PC-3 (cell line): ENCODE results near the gene RPL5. TPM values are rescaled to one million over a fixed set of nuclear protein-coding genes. Genes with fewer than 3 reads are reported as not detected.

Experiments used
- ATAC-seq: fragments of 200-7000 bp; cut with Tn5 transposase; 2 replicates; pipeline ENCODE4 v1.9.1; 2020; ENCODE audit warnings: mild to moderate bottlenecking, moderate library complexity
- BruUV-seq: library from RNA; stranded (reverse); fragments of 400-500 nt; replicated peaks from 2 replicates; lab custom pipeline; 2021; lab: Mats Ljungman, UMichigan
- CTCF ChIA-PET: fragments of 300-600 bp; sonication (Branson Sonifier 250); formaldehyde crosslinking; loops from one replicate; lab custom pipeline; 2022; ENCODE audit warnings: antibody characterized with exemption; lab: Charles Lee
- POLR2A ChIA-PET: fragments of 300-600 bp; sonication (Branson Sonifier 250); formaldehyde crosslinking; loops from one replicate; lab custom pipeline; 2022; ENCODE audit warnings: antibody characterized with exemption; ENCODE audit not compliant: unreplicated experiment; lab: Charles Lee
- DNase-seq: peaks from one replicate; pipeline ENCODE4 v3.0.0-alpha.2; 2015
- H2AFZ ChIP-seq: fragments of 300-600 bp; sonication (generic); 2 replicates; pipeline ENCODE4 v1.6.0; 2016; ENCODE audit warnings: antibody characterized with exemption, low read length
- H3F3A ChIP-seq: fragments of 300-600 bp; sonication (generic); one replicate; pipeline ENCODE4 v1.6.0; 2017; ENCODE audit warnings: antibody characterized with exemption, low read length, control low read depth, mild to moderate bottlenecking; ENCODE audit not compliant: unreplicated experiment
- H3K27ac ChIP-seq: fragments of 300-600 bp; sonication (generic); 2 replicates; pipeline ENCODE4 v1.5.1; 2016; ENCODE audit warnings: mild to moderate bottlenecking, low read length
- H3K27me3 ChIP-seq: fragments of 300-600 bp; sonication (generic); 2 replicates; pipeline ENCODE4 v1.6.1; 2016; ENCODE audit warnings: low read length, mixed read lengths
- H3K36me3 ChIP-seq: fragments of 300-600 bp; sonication (generic); 2 replicates; pipeline ENCODE4 v1.6.1; 2016; ENCODE audit warnings: low read depth, mixed run types, low read length, mixed read lengths
- H3K4me1 ChIP-seq: fragments of 300-600 bp; sonication (generic); 2 replicates; pipeline ENCODE4 v1.5.1; 2016; ENCODE audit warnings: low read length; ENCODE audit not compliant: insufficient read depth
- H3K4me2 ChIP-seq: fragments of 300-600 bp; sonication (generic); 2 replicates; pipeline ENCODE4 v1.6.0; 2016; ENCODE audit warnings: low read length
- H3K4me3 ChIP-seq: fragments of 300-600 bp; sonication (generic); 2 replicates; pipeline ENCODE4 v1.5.1; 2016; ENCODE audit warnings: mild to moderate bottlenecking, low read length, mixed read lengths
- H3K79me2 ChIP-seq: fragments of 300-600 bp; sonication (generic); 2 replicates; pipeline ENCODE4 v1.6.1; 2017; ENCODE audit warnings: low read length, mixed read lengths
- H3K9ac ChIP-seq: fragments of 300-600 bp; sonication (generic); 2 replicates; pipeline ENCODE4 v1.6.0; 2016; ENCODE audit warnings: mild to moderate bottlenecking, low read length
- H3K9me2 ChIP-seq: fragments of 300-600 bp; sonication (generic); replicated peaks from 2 replicates; pipeline ENCODE4 v1.6.1; 2016; ENCODE audit warnings: mixed run types, low read length, mixed read lengths
- H3K9me3 ChIP-seq: fragments of 300-600 bp; sonication (generic); 2 replicates; pipeline ENCODE4 v1.6.1; 2016; ENCODE audit warnings: low read length, mixed read lengths
- H4K20me1 ChIP-seq: fragments of 300-600 bp; sonication (generic); 2 replicates; pipeline ENCODE4 v1.6.1; 2016; ENCODE audit warnings: low read length, mixed read lengths
- EZH2 ChIP-seq: fragments of 300-600 bp; sonication (generic); IDR thresholded peaks from one replicate; pipeline ENCODE4 v1.6.1; 2017; ENCODE audit warnings: antibody characterized with exemption, mild to moderate bottlenecking, low read length; ENCODE audit not compliant: unreplicated experiment
- EZH2phosphoT487 ChIP-seq: fragments of 300-600 bp; sonication (generic); IDR thresholded peaks from 2 replicates; pipeline ENCODE4 v1.6.1; 2018; ENCODE audit warnings: mild to moderate bottlenecking, antibody characterized with exemption, low read length, borderline replicate concordance
- intact Hi-C: fragments of 100-400 bp; cut with micrococcal nuclease; formaldehyde crosslinking; loops from 2 replicates; pipeline ENCODE4 v1.9.0; 2023
- total RNA-seq: library from RNA; depleted of rRNA; stranded (reverse); fragments of >200 nt; gene quantifications from 2 replicates; pipeline ENCODE4 v1.2.3, GENCODE V29; 2014
- TF ChIP-seq, protein P1 (sequence below): fragments of 300-600 bp; sonication (generic); conservative IDR thresholded peaks from 2 replicates; pipeline ENCODE4 v1.5.1; 2017; ENCODE audit warnings: antibody characterized with exemption, low read depth, mild to moderate bottlenecking, low read length

Gene RPL5
- total RNA-seq, 1 experiment from 2014 or later: 1,285 TPM

DNA sequence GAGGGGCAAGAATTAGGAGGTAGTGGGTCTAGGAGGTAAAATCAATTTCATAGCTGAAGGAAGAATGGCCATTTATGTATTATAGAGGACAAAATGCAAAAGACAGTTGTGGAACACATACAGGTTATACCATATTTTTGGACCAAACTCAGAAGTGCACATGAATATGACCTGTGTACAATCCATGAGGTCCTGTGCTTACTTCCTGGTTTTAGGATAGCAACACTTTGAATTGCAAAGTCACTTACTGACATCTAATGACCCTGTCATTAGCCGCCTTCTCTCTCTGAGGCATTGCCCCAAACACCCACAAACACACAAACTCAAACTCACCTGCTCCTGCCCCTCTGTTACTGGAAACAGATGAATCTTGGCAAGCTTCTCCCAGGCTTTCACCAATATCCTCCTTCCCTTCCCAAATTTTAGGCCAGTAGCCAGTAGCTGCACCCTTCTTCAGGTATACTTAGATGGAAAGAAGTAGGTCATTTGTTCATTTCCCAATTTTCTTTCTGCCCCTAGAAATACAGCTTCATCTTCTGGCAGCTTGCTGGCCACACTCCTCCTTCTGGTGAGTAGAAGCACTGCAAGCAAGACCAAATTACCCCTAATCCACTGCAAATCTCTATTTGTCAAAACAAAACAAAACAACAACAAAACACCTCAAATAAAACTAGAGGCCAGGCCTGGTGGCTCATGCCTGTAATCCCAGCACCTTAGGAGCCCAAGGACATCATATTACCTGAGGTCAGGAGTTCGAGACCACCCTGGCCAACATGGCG is 13.7 kb upstream of the RPL5 start:
- H3F3A ChIP-seq: no peaks in the 10 kb centered on the region
- H3K9me2 ChIP-seq: no peaks in the 10 kb centered on the region
- intact Hi-C loops: loop anchor here (1.0 kb wide), 1 partner anchor 69 kb away; no protein-coding TSS in a partner anchor
- H3K4me3 ChIP-seq: no peak overlapping the region
- H3K27ac ChIP-seq: no peak overlapping the region
- no peak overlapping the region for H2AFZ ChIP-seq
- H3K27me3 ChIP-seq: no peaks in the 10 kb centered on the region
- H3K36me3 ChIP-seq: no peaks in the 10 kb centered on the region
- H3K9me3 ChIP-seq: no peaks in the 10 kb centered on the region
- no peaks in the 10 kb centered on the region for H4K20me1 ChIP-seq
- POLR2A ChIA-PET: no interaction called here
- BruUV-seq: no TSS peak
- no peak overlapping the region for H3K9ac ChIP-seq
- TF ChIP-seq, protein P1, sequence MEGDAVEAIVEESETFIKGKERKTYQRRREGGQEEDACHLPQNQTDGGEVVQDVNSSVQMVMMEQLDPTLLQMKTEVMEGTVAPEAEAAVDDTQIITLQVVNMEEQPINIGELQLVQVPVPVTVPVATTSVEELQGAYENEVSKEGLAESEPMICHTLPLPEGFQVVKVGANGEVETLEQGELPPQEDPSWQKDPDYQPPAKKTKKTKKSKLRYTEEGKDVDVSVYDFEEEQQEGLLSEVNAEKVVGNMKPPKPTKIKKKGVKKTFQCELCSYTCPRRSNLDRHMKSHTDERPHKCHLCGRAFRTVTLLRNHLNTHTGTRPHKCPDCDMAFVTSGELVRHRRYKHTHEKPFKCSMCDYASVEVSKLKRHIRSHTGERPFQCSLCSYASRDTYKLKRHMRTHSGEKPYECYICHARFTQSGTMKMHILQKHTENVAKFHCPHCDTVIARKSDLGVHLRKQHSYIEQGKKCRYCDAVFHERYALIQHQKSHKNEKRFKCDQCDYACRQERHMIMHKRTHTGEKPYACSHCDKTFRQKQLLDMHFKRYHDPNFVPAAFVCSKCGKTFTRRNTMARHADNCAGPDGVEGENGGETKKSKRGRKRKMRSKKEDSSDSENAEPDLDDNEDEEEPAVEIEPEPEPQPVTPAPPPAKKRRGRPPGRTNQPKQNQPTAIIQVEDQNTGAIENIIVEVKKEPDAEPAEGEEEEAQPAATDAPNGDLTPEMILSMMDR: peak; percentile 75
- TF ChIP-seq EZH2phosphoT487: no peak
- DNase-seq (peak; percentile 59), ATAC-seq (no peak)
- CTCF ChIA-PET: interaction anchor here (1.2 to 1.4 kb wide), 2 partner anchors 69 to 508 kb away, joined by 3 to 21 read pairs; no protein-coding TSS in a partner anchor
- H3K4me2 ChIP-seq: no peak overlapping the region
- peaks cover 18% of the 10 kb centered on the region for H3K4me1 ChIP-seq
- H3K79me2 ChIP-seq: no peaks in the 10 kb centered on the region

DNA sequence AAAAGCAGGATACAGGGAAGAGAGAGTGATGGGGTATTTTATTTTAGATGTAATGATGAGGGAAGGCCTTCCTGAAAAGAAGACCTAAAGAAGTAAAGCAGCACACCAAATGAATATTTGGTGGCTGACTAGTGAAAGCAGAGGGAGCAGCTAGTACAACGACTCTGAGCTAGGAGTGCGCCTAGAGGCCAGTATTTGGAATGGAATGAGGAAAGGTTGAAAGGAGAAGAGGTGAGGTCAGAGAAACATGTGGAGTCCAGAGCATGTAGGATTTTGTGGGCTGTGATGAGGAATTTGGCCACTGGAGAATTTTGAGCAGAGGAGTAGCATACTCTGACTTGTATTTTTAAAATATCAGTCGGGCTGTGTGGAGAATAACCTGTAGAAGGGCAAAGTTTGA is 11.8 kb upstream of the RPL5 start:
- no peaks in the 10 kb centered on the region for H3K9me3 ChIP-seq
- no peaks in the 10 kb centered on the region for H3K36me3 ChIP-seq
- H3K4me3 ChIP-seq: no peak overlapping the region
- POLR2A ChIA-PET: no interaction called here
- TF ChIP-seq EZH2phosphoT487: no peak
- no peak for TF ChIP-seq EZH2
- ATAC-seq (peak; percentile 38; the same call in 1 of the 2 replicates), DNase-seq (no peak)
- no peak overlapping the region for H3K4me2 ChIP-seq
- CTCF ChIA-PET: no interaction called here
- H3K27me3 ChIP-seq: no peaks in the 10 kb centered on the region
- H3K27ac ChIP-seq: no peak overlapping the region
- intact Hi-C loops: no loop called here
- H3K4me1 ChIP-seq: peaks cover 18% of the 10 kb centered on the region
- H3K9ac ChIP-seq: no peak overlapping the region
- no peaks in the 10 kb centered on the region for H3K79me2 ChIP-seq
- no peak overlapping the region for H2AFZ ChIP-seq
- H3K9me2 ChIP-seq: no peaks in the 10 kb centered on the region
- no TSS peak for BruUV-seq
- H4K20me1 ChIP-seq: no peaks in the 10 kb centered on the region
- H3F3A ChIP-seq: no peaks in the 10 kb centered on the region

DNA sequence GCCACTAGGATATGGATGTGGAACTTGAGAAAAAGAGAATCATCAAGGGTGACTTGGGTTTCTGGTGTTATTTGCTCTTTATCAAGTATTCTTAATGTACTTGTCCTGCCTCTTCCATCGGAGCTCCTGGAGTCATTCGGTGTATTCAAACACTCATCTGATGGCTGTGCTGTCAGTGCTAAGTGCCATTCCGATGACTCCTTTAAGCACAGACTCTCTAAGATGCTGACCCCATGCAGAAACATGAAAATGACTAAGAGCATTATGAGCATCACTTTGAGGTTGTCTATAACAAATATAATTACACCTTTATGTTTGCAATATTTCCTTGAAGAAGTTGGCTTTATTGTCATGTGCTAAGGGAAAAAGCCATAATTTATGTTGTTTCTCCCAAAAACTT is 11.3 kb upstream of the RPL5 start:
- Histone ChIP-seq H3K9ac (no peak overlapping the region), H3K79me2 (no peaks in the 10 kb centered on the region), H3K4me3 (no peak overlapping the region), H2AFZ (no peak overlapping the region), H3K27me3 (no peaks in the 10 kb centered on the region), H3K4me1 (peaks cover 18% of the 10 kb centered on the region), H3K27ac (no peak overlapping the region), H4K20me1 (no peaks in the 10 kb centered on the region), H3K4me2 (no peak overlapping the region), H3F3A (no peaks in the 10 kb centered on the region), H3K36me3 (no peaks in the 10 kb centered on the region), H3K9me3 (no peaks in the 10 kb centered on the region), H3K9me2 (no peaks in the 10 kb centered on the region)
- ATAC-seq (no peak), DNase-seq (no peak)
- TF ChIP-seq EZH2phosphoT487: no peak
- TF ChIP-seq, protein P1: no peak
- no peak for TF ChIP-seq EZH2
- intact Hi-C loops: no loop called here
- CTCF ChIA-PET: interaction anchor here (0.6 kb wide), 1 partner anchor 44 kb away, joined by 4 read pairs; no protein-coding TSS in a partner anchor
- BruUV-seq: no TSS peak
- POLR2A ChIA-PET: no interaction called here
